Gastrocnemius medialis (tissue), 4 donors: ENCODE data around the gene ARHGEF19.

ENCODE experiments used
- CTCF ChIP-seq, 5 experiments: fragments of 450-650 bp in 3 of 5; fragments of 200-600 bp in 2 of 5; sonication (generic) in 2 of 5; IDR thresholded peaks in 4 of 5; conservative IDR thresholded peaks in 1 of 5; 1 replicate in 4 of 5; 2 replicates in 1 of 5; pipeline ENCODE4 v1.5.1; 2016 to 2019; ENCODE audit warnings: antibody characterized with exemption in 5 of 5, mild to moderate bottlenecking in 3 of 5, moderate library complexity in 3 of 5
- POLR2A ChIP-seq, 2 donors: fragments of 450-650 bp; IDR thresholded peaks; one replicate each; pipeline ENCODE4 v1.6.1; 2017; ENCODE audit warnings: antibody characterized with exemption in 2 of 2, mild to moderate bottlenecking in 2 of 2, moderate library complexity in 2 of 2

GRCh38 chr1:16162163-16162822 is 50.2 kb downstream of the ARHGEF19 start:
- TF ChIP-seq CTCF (IDR thresholded peaks at IDR 0.05 in 4 of 5, conservative IDR thresholded peaks at IDR 0.05 in 1 of 5) (no peak), POLR2A (IDR thresholded peaks at IDR 0.05) (no peak)
